ENCODE results near the gene ATP13A5.

- TF ChIP-seq POLR2A (IDR thresholded peaks at IDR 0.05; ENCODE audit: low read depth, low read length), result no peak
- no peak for TF ChIP-seq TAF1 (IDR thresholded peaks at IDR 0.05; ENCODE audit: low read depth, low read length)
- no peak for TF ChIP-seq SPI1 (IDR thresholded peaks at IDR 0.05; ENCODE audit: low read depth, low read length)
- TF ChIP-seq POLR2AphosphoS5 (IDR thresholded peaks at IDR 0.05; ENCODE audit: low read depth, low read length), result no peak
- no peak for TF ChIP-seq POU2F2 (IDR thresholded peaks at IDR 0.05; ENCODE audit: low read depth, low read length)
These were observed 135.0 kb downstream of the ATP13A5 start for GRCh38 chr3:193243571-193243970.

Data from GM12891 (cell line).